GM12878 (cell line): ENCODE measurements around the gene PLOD3. TPM values are rescaled to one million over a fixed set of nuclear protein-coding genes. Genes with fewer than 3 reads are reported as not detected.

ENCODE experiments used
- CHD4 ChIP-seq: fragments of 200-600 bp; sonication (generic); IDR thresholded peaks from 2 replicates; pipeline ENCODE4 v1.6.1; 2016; ENCODE audit warnings: mild to moderate bottlenecking
- FOXK2 ChIP-seq: fragments of 450-650 bp; IDR thresholded peaks from 2 replicates; pipeline ENCODE4 v1.6.1; 2017; ENCODE audit warnings: mild to moderate bottlenecking, moderate library complexity
- GABPA ChIP-seq: IDR thresholded peaks from 2 replicates; pipeline ENCODE4 v1.6.1; 2014; ENCODE audit warnings: antibody characterized with exemption, low read depth, mild to moderate bottlenecking, inconsistent platforms
- GATAD2B ChIP-seq: fragments of 450-650 bp; conservative IDR thresholded peaks from 2 replicates; pipeline ENCODE4 v1.6.1; 2017; ENCODE audit warnings: low read depth, mild to moderate bottlenecking, moderate library complexity
- HDAC6 ChIP-seq: fragments of 200-600 bp; sonication (generic); IDR thresholded peaks from one replicate; pipeline ENCODE4 v1.8.0; 2017; ENCODE audit warnings: antibody characterized with exemption; ENCODE audit not compliant: unreplicated experiment
- KAT2A ChIP-seq: conservative IDR thresholded peaks from 2 replicates; pipeline ENCODE4 v1.6.1; 2011; ENCODE audit warnings: low read depth, low read length; ENCODE audit not compliant: control insufficient read depth
- KLF5 ChIP-seq: fragments of 450-650 bp; IDR thresholded peaks from 2 replicates; pipeline ENCODE4 v1.6.1; 2014; ENCODE audit warnings: mild to moderate bottlenecking; ENCODE audit not compliant: partially characterized antibody
- MEF2A ChIP-seq: IDR thresholded peaks from 2 replicates; pipeline ENCODE4 v1.6.1; 2011; ENCODE audit warnings: low read depth, mild to moderate bottlenecking, low read length, moderate library complexity; ENCODE audit not compliant: insufficient read depth
- MEF2B ChIP-seq: fragments of 450-650 bp; IDR thresholded peaks from 2 replicates; pipeline ENCODE4 v1.6.1; 2018; ENCODE audit warnings: mild to moderate bottlenecking, moderate library complexity; ENCODE audit not compliant: partially characterized antibody, poor library complexity, severe bottlenecking
- MLLT1 ChIP-seq: fragments of 450-650 bp; IDR thresholded peaks from 2 replicates; pipeline ENCODE4 v1.6.1; 2016; ENCODE audit warnings: mild to moderate bottlenecking
- NFXL1 ChIP-seq: fragments of 450-650 bp; IDR thresholded peaks from 2 replicates; pipeline ENCODE4 v1.6.1; 2017; ENCODE audit warnings: antibody characterized with exemption, mild to moderate bottlenecking, borderline replicate concordance
- NR2C1 ChIP-seq: fragments of 450-650 bp; IDR thresholded peaks from 2 replicates; pipeline ENCODE4 v1.6.1; 2017; ENCODE audit warnings: antibody characterized with exemption, mild to moderate bottlenecking, moderate library complexity
- NRF1 ChIP-seq: conservative IDR thresholded peaks from 2 replicates; pipeline ENCODE4 v1.6.1; 2011; ENCODE audit warnings: mild to moderate bottlenecking, low read depth, low read length, improper control_type of control experiment
- PAX5 ChIP-seq: IDR thresholded peaks from 2 replicates; pipeline ENCODE4 v1.6.1; 2011; ENCODE audit warnings: low read depth, low read length, borderline replicate concordance
- RAD51 ChIP-seq: fragments of 450-650 bp; IDR thresholded peaks from 2 replicates; pipeline ENCODE4 v1.6.1; 2016; ENCODE audit warnings: moderate library complexity, mild to moderate bottlenecking, inconsistent platforms
- RBBP5 ChIP-seq: fragments of 200-600 bp; sonication (generic); conservative IDR thresholded peaks from 2 replicates; pipeline ENCODE4 v1.6.1; 2016
- RFX5 ChIP-seq: IDR thresholded peaks from 2 replicates; pipeline ENCODE4 v1.6.1; 2011; ENCODE audit warnings: low read depth, low read length, improper control_type of control experiment
- SMARCA5 ChIP-seq: fragments of 450-650 bp; IDR thresholded peaks from 2 replicates; pipeline ENCODE4 v1.6.1; 2017; ENCODE audit warnings: mild to moderate bottlenecking
- SPI1 ChIP-seq: IDR thresholded peaks from 2 replicates; pipeline ENCODE4 v1.6.1; 2011; ENCODE audit warnings: low read depth, mild to moderate bottlenecking, low read length, moderate library complexity, borderline replicate concordance; ENCODE audit not compliant: insufficient read depth
- TAF1 ChIP-seq: IDR thresholded peaks from 2 replicates; pipeline ENCODE4 v1.6.1; 2011; ENCODE audit warnings: mild to moderate bottlenecking, low read depth, low read length, borderline replicate concordance
- TCF12 ChIP-seq: IDR thresholded peaks from 2 replicates; pipeline ENCODE4 v1.6.1; 2011; ENCODE audit warnings: low read depth, mild to moderate bottlenecking, low read length
- ZNF207 ChIP-seq: fragments of 450-650 bp; IDR thresholded peaks from 2 replicates; pipeline ENCODE4 v1.6.1; 2014; ENCODE audit warnings: antibody characterized with exemption, mild to moderate bottlenecking, borderline replicate concordance
- ZNF384 ChIP-seq: IDR thresholded peaks from 2 replicates; pipeline ENCODE4 v1.6.1; 2012; ENCODE audit warnings: low read depth, mild to moderate bottlenecking, low read length, improper control_type of control experiment, borderline replicate concordance
- polyA plus RNA-seq, 11 experiments: library from polyadenylated mRNA; depleted of rRNA in 4 of 11; unstranded in 6 of 11; stranded (reverse) in 5 of 11; fragments of >200 nt; fragmentation: Nextera tagmentation in 4 of 11; fragmentation: Illumina TruSeq in 1 of 11; extraction: Ambion mirVana in 4 of 11; extraction: Trizol in 1 of 11; gene quantifications; 1 replicate in 1 of 11; 2 replicates in 10 of 11; pipeline versions ENCODE4 v1.2.1 to v1.2.3, GENCODE V29; 2011 to 2016; ENCODE audit warnings: inconsistent platforms in 2 of 11, missing spikeins in 2 of 11, low read depth in 1 of 11
- total RNA-seq, 4 experiments: library from RNA; depleted of rRNA in 3 of 4; stranded (reverse); fragments of >200 nt in 3 of 4; fragmentation: Illumina TruSeq in 1 of 4; extraction: Trizol in 1 of 4; gene quantifications; 2 replicates each; pipeline versions ENCODE4 v1.2.1 to v1.2.3, GENCODE V29; 2013 to 2021
- TF ChIP-seq, protein P1 (sequence below): fragments of 450-650 bp; IDR thresholded peaks from 2 replicates; pipeline ENCODE4 v1.6.1; 2018; ENCODE audit warnings: borderline replicate concordance, mild to moderate bottlenecking; ENCODE audit not compliant: partially characterized antibody

PLOD3 gene
- total and polyA plus RNA-seq, 10 of the 15 experiments (the other 5 are each of a cell fraction or from before 2014, with no cell fraction given): 0.53 to 27.8 (median 15.1) TPM

DNA sequence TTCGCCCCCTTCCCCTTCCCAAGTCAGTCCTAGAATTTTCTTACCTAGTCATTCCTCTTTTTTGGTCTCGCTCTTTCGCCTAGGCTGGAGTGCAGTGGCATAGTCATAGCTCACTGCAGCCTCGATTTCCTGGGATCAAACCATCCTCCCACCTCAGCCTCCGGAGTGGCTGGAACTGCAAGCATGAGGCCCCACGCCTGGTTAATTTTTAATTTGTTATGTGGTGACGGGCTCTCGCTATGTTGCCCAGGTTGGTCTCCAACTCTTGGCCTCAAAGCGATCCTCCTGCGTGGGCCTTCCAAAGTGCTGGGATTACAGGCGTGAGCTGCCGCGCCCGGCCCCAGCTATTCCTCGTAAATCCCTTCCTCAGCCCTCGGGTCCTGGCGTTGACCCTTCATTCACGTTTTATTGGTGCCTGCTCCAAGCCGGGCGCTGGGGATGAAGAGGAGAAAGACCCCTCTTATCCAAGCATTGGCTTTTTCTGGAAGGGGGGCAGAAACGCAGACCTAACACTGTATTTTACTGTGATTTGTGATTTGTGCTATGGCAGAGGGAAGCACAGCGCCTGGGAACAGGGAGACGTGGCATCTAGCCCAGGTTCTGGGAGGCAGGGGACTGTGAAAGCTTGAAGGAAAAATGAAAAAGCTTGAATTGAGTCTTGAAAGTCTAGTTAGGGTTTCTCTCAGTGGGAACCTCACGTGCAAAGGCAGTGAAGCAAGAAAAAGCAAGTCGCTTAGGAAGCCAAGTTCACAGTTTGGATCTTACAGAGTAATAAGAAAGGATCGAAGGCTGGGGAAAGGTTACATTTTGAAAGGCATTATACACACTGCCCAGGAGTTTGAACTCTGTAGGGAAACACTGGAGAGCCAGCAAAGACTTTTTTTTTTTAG lies 1.1 kb upstream of the PLOD3 start (continued):
- TF ChIP-seq, protein P1, sequence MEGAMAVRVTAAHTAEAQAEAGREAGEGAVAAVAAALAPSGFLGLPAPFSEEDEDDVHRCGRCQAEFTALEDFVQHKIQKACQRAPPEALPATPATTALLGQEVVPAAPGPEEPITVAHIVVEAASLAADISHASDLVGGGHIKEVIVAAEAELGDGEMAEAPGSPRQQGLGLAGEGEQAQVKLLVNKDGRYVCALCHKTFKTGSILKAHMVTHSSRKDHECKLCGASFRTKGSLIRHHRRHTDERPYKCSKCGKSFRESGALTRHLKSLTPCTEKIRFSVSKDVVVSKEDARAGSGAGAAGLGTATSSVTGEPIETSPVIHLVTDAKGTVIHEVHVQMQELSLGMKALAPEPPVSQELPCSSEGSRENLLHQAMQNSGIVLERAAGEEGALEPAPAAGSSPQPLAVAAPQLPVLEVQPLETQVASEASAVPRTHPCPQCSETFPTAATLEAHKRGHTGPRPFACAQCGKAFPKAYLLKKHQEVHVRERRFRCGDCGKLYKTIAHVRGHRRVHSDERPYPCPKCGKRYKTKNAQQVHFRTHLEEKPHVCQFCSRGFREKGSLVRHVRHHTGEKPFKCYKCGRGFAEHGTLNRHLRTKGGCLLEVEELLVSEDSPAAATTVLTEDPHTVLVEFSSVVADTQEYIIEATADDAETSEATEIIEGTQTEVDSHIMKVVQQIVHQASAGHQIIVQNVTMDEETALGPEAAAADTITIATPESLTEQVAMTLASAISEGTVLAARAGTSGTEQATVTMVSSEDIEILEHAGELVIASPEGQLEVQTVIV: peak; percentile 3
- no peak for TF ChIP-seq MEF2A
- no peak for TF ChIP-seq TCF12
- TF ChIP-seq MEF2B: no peak
- TF ChIP-seq GABPA: no peak
- no peak for TF ChIP-seq RAD51
- TF ChIP-seq ZNF207: no peak
- no peak for TF ChIP-seq SPI1
- no peak for TF ChIP-seq GATAD2B
- TF ChIP-seq MLLT1: no peak
- TF ChIP-seq ZNF384: no peak
- no peak for TF ChIP-seq NRF1
- 0 out of 2 replicates have a peak, but pooled peaks have one; percentile 8 for TF ChIP-seq PAX5
- TF ChIP-seq TAF1: no peak
- no peak for TF ChIP-seq FOXK2
- no peak for TF ChIP-seq NR2C1
- peak; percentile 63; the same call in 1 of the 2 replicates for TF ChIP-seq SMARCA5
- TF ChIP-seq CHD4: no peak
- no peak for TF ChIP-seq HDAC6
- no peak for TF ChIP-seq RFX5
- no peak for TF ChIP-seq KAT2A
- no peak for TF ChIP-seq KLF5
- no peak for TF ChIP-seq RBBP5
- no peak for TF ChIP-seq NFXL1
